HEK293 (cell line): ENCODE data around the gene CALHM1.

Experiments
- CTCF ChIA-PET: fragments of 350-600 bp; formaldehyde crosslinking; extraction: SDS; loops from one replicate; lab custom pipeline; 2021; ENCODE audit warnings: antibody characterized with exemption; lab: Yijun Ruan, JAX
- POLR2A ChIA-PET: fragments of 300-600 bp; formaldehyde crosslinking; extraction: SDS; loops from one replicate; lab custom pipeline; 2020; ENCODE audit warnings: antibody characterized with exemption, inconsistent platforms; lab: Yijun Ruan, JAX
- H3K27ac ChIP-seq: fragments of 200-500 bp; sonication (Bioruptor generic); 2 replicates; pipeline ENCODE4 v1.5.1; 2014; ENCODE audit warnings: low read depth, low read length, control low read depth, inconsistent platforms; ENCODE audit errors: extremely low read depth
- H3K36me3 ChIP-seq, 2 experiments: fragments of 200-500 bp in 1 of 2; sonication (Bioruptor generic) in 1 of 2; 1 replicate in 1 of 2; 2 replicates in 1 of 2; pipeline ENCODE4 v1.5.1; 2014 to 2017; ENCODE audit warnings: inconsistent platforms in 2 of 2, low read length in 2 of 2; ENCODE audit not compliant: control insufficient read depth in 2 of 2, insufficient read depth in 1 of 2
- H3K4me1 ChIP-seq: fragments of 200-500 bp; sonication (Bioruptor generic); 2 replicates; pipeline ENCODE4 v1.5.1; 2014; ENCODE audit warnings: mild to moderate bottlenecking, low read length, inconsistent platforms; ENCODE audit not compliant: control insufficient read depth, insufficient read depth
- H3K4me3 ChIP-seq: 2 replicates; pipeline ENCODE4 v1.5.1; 2011; ENCODE audit warnings: low read depth, mild to moderate bottlenecking, control low read depth, low read length, moderate library complexity
- H3K9me3 ChIP-seq: fragments of 200-500 bp; sonication (Bioruptor generic); 2 replicates; pipeline ENCODE4 v1.5.1; 2014; ENCODE audit warnings: low read depth, low read length, inconsistent platforms; ENCODE audit not compliant: control insufficient read depth, insufficient read depth
- FEZF1 ChIP-seq: fragments of 450-650 bp; formaldehyde crosslinking; IDR thresholded peaks from 2 replicates; pipeline ENCODE4 v1.5.1; 2016; ENCODE audit warnings: missing biosample characterization, missing genetic modification characterization
- GLIS2 ChIP-seq: fragments of 450-650 bp; formaldehyde crosslinking; IDR thresholded peaks from 2 replicates; pipeline ENCODE4 v1.5.1; 2016; ENCODE audit warnings: missing biosample characterization, missing genetic modification characterization
- KLF7 ChIP-seq: fragments of 450-650 bp; formaldehyde crosslinking; IDR thresholded peaks from 2 replicates; pipeline ENCODE4 v1.5.1; 2016; ENCODE audit warnings: missing biosample characterization, missing genetic modification characterization, borderline replicate concordance
- PRDM6 ChIP-seq: fragments of 450-650 bp; formaldehyde crosslinking; IDR thresholded peaks from 2 replicates; pipeline ENCODE4 v1.5.1; 2017; ENCODE audit warnings: missing biosample characterization, missing genetic modification characterization
- ZFHX2 ChIP-seq: fragments of 450-650 bp; formaldehyde crosslinking; conservative IDR thresholded peaks from 2 replicates; pipeline ENCODE4 v1.5.1; 2016; ENCODE audit warnings: missing biosample characterization, missing genetic modification characterization
- ZNF184 ChIP-seq: fragments of 450-650 bp; IDR thresholded peaks from 2 replicates; pipeline ENCODE4 v1.5.1; 2018; ENCODE audit warnings: missing biosample characterization, mild to moderate bottlenecking, missing genetic modification characterization
- ZNF202 ChIP-seq: fragments of 450-650 bp; formaldehyde crosslinking; IDR thresholded peaks from 2 replicates; pipeline ENCODE4 v1.5.1; 2016; ENCODE audit warnings: missing biosample characterization, missing genetic modification characterization, borderline replicate concordance
- ZNF211 ChIP-seq: fragments of 450-650 bp; formaldehyde crosslinking; IDR thresholded peaks from 2 replicates; pipeline ENCODE4 v1.5.1; 2016; ENCODE audit warnings: low read depth, missing biosample characterization, missing genetic modification characterization
- ZNF292 ChIP-seq: fragments of 450-650 bp; formaldehyde crosslinking; IDR thresholded peaks from 2 replicates; pipeline ENCODE4 v1.5.1; 2016; ENCODE audit warnings: low read depth, missing biosample characterization, missing genetic modification characterization, borderline replicate concordance
- ZNF302 ChIP-seq: fragments of 450-650 bp; formaldehyde crosslinking; IDR thresholded peaks from 2 replicates; pipeline ENCODE4 v1.5.1; 2016; ENCODE audit warnings: missing biosample characterization, missing genetic modification characterization, low read depth
- ZNF354C ChIP-seq: fragments of 450-650 bp; formaldehyde crosslinking; IDR thresholded peaks from 2 replicates; pipeline ENCODE4 v1.5.1; 2016; ENCODE audit warnings: missing biosample characterization, missing genetic modification characterization, low read depth, borderline replicate concordance
- ZNF544 ChIP-seq: fragments of 450-650 bp; formaldehyde crosslinking; IDR thresholded peaks from 2 replicates; pipeline ENCODE4 v1.5.0; 2017; ENCODE audit warnings: missing biosample characterization, missing genetic modification characterization
- ZNF623 ChIP-seq: fragments of 450-650 bp; formaldehyde crosslinking; IDR thresholded peaks from 2 replicates; pipeline ENCODE4 v1.5.1; 2016; ENCODE audit warnings: missing biosample characterization, missing genetic modification characterization
- ZNF654 ChIP-seq: fragments of 450-650 bp; formaldehyde crosslinking; IDR thresholded peaks from 2 replicates; pipeline ENCODE4 v1.5.1; 2016; ENCODE audit warnings: low read depth, missing biosample characterization, missing genetic modification characterization
- ZNF677 ChIP-seq: fragments of 450-650 bp; IDR thresholded peaks from 2 replicates; pipeline ENCODE4 v1.5.0; 2018; ENCODE audit warnings: missing biosample characterization, mild to moderate bottlenecking, missing genetic modification characterization, moderate library complexity
- ZNF701 ChIP-seq: fragments of 450-650 bp; formaldehyde crosslinking; IDR thresholded peaks from 2 replicates; pipeline ENCODE4 v1.5.1; 2016; ENCODE audit warnings: missing biosample characterization, missing genetic modification characterization
- ZNF792 ChIP-seq: fragments of 450-650 bp; formaldehyde crosslinking; IDR thresholded peaks from 2 replicates; pipeline ENCODE4 v1.5.1; 2016; ENCODE audit warnings: missing biosample characterization, missing genetic modification characterization
- TF ChIP-seq, protein P1 (sequence below): fragments of 450-650 bp; formaldehyde crosslinking; IDR thresholded peaks from 2 replicates; pipeline ENCODE4 v1.5.1; 2016; ENCODE audit warnings: missing biosample characterization, missing genetic modification characterization
- TF ChIP-seq, protein P2 (sequence below): IDR thresholded peaks from 2 replicates; pipeline ENCODE4 v1.6.1; 2011; ENCODE audit warnings: mild to moderate bottlenecking, low read depth, low read length, borderline replicate concordance
- TF ChIP-seq, protein P3 (sequence below): fragments of 450-650 bp; formaldehyde crosslinking; IDR thresholded peaks from 2 replicates; pipeline ENCODE4 v1.5.1; 2016; ENCODE audit warnings: missing biosample characterization, missing genetic modification characterization

CALHM1 gene

DNA sequence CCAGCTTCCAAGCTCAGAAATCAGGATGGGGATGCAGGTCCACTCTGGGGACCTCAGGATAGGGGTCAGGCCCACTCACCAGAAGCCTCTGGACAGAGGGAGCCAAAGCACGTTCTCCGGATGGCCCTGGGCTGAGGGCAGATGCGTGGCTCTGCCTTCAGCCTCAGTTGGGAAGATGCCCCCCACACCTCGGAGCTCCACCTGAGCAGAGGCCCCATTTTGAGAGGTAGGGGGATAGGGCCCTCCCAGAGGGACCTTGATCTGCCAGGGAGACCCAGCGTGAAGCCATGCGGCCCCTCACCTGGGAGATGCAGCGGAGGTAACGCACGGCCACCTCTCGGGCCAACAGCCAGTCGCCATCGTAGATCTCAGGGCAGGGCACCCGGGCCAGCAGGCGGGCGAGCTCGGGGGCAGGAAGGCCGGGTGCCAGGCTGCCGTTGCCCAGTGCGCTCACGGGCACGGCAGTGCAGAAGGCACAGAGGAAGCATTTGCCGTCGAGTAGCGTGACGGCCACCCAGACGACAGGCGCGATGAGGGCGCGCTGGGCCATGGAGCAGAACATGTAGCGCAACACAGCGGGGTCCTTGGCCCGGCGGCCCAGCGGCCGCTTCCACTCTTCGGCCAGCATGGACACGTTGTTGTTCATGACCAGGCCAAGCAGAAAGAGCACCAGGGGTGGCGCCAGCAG lies 660 bp downstream of the CALHM1 start:
- ChIA-PET CTCF (interaction anchor here (1.2 kb wide), 1 partner anchor 19 kb away, joined by 4 read pairs; no protein-coding TSS in a partner anchor), POLR2A (interaction anchor here (0.6 kb wide), 1 partner anchor 18 kb away, joined by 3 read pairs; no protein-coding TSS in a partner anchor)
- Histone ChIP-seq H3K4me1 (no peaks in the 10 kb centered on the region), H3K36me3 (no peaks in the 10 kb centered on the region), H3K27ac (no peak overlapping the region), H3K4me3 (no peak overlapping the region), H3K9me3 (no peaks in the 10 kb centered on the region)
- TF ChIP-seq ZNF677 (tag by site-specific recombination) = no peak
- TF ChIP-seq ZNF292 (tag by site-specific recombination) = no peak
- TF ChIP-seq FEZF1 (tag by site-specific recombination) = no peak
- no peak for TF ChIP-seq ZNF701 (tag by site-specific recombination)
- no peak for TF ChIP-seq ZNF623
- no peak for TF ChIP-seq KLF7 (tag by site-specific recombination)
- no peak for TF ChIP-seq ZNF202 (tag by site-specific recombination)
- TF ChIP-seq ZFHX2 (tag by site-specific recombination) = no peak
- TF ChIP-seq ZNF544 (tag by site-specific recombination) = no peak
- TF ChIP-seq GLIS2 (tag by site-specific recombination) = no peak
- no peak for TF ChIP-seq ZNF211
- no peak for TF ChIP-seq PRDM6 (tag by site-specific recombination)
- no peak for TF ChIP-seq ZNF354C (tag by site-specific recombination)
- no peak for TF ChIP-seq ZNF654 (tag by site-specific recombination)
- TF ChIP-seq ZNF184 (tag by site-specific recombination) = no peak
- TF ChIP-seq ZNF792 = no peak
- TF ChIP-seq, protein P1, sequence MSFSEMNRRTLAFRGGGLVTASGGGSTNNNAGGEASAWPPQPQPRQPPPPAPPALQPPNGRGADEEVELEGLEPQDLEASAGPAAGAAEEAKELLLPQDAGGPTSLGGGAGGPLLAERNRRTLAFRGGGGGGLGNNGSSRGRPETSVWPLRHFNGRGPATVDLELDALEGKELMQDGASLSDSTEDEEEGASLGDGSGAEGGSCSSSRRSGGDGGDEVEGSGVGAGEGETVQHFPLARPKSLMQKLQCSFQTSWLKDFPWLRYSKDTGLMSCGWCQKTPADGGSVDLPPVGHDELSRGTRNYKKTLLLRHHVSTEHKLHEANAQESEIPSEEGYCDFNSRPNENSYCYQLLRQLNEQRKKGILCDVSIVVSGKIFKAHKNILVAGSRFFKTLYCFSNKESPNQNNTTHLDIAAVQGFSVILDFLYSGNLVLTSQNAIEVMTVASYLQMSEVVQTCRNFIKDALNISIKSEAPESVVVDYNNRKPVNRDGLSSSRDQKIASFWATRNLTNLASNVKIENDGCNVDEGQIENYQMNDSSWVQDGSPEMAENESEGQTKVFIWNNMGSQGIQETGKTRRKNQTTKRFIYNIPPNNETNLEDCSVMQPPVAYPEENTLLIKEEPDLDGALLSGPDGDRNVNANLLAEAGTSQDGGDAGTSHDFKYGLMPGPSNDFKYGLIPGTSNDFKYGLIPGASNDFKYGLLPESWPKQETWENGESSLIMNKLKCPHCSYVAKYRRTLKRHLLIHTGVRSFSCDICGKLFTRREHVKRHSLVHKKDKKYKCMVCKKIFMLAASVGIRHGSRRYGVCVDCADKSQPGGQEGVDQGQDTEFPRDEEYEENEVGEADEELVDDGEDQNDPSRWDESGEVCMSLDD (tag by site-specific recombination) = no peak
- TF ChIP-seq, protein P2, sequence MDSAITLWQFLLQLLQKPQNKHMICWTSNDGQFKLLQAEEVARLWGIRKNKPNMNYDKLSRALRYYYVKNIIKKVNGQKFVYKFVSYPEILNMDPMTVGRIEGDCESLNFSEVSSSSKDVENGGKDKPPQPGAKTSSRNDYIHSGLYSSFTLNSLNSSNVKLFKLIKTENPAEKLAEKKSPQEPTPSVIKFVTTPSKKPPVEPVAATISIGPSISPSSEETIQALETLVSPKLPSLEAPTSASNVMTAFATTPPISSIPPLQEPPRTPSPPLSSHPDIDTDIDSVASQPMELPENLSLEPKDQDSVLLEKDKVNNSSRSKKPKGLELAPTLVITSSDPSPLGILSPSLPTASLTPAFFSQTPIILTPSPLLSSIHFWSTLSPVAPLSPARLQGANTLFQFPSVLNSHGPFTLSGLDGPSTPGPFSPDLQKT = no peak
- TF ChIP-seq, protein P3, sequence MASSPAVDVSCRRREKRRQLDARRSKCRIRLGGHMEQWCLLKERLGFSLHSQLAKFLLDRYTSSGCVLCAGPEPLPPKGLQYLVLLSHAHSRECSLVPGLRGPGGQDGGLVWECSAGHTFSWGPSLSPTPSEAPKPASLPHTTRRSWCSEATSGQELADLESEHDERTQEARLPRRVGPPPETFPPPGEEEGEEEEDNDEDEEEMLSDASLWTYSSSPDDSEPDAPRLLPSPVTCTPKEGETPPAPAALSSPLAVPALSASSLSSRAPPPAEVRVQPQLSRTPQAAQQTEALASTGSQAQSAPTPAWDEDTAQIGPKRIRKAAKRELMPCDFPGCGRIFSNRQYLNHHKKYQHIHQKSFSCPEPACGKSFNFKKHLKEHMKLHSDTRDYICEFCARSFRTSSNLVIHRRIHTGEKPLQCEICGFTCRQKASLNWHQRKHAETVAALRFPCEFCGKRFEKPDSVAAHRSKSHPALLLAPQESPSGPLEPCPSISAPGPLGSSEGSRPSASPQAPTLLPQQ (tag by site-specific recombination) = no peak
- no peak for TF ChIP-seq ZNF302 (tag by site-specific recombination)
